GM12878 (cell line): Measurements from ENCODE around the gene KRAS. TPM values are rescaled to one million over a fixed set of nuclear protein-coding genes. Genes with fewer than 3 reads are reported as not detected.

Source experiments
- ATAC-seq: fragments of 200-7000 bp; cut with Tn5 transposase; 3 replicates; pipeline ENCODE4 v1.9.1; 2020; ENCODE audit warnings: mild to moderate bottlenecking, moderate library complexity
- BruUV-seq: library from RNA; stranded (reverse); fragments of 400-500 nt; replicated peaks from 2 replicates; lab custom pipeline; 2021; lab: Mats Ljungman, UMichigan
- CTCF ChIA-PET: fragments of 300-600 bp; sonication (Branson Sonifier 250); formaldehyde crosslinking; extraction: SDS; loops from one replicate; lab custom pipeline; 2021; ENCODE audit warnings: inconsistent platforms; lab: Yijun Ruan, JAX
- POLR2A ChIA-PET: fragments of 350-600 bp; formaldehyde crosslinking; extraction: SDS; loops from one replicate; lab custom pipeline; 2021; ENCODE audit warnings: inconsistent platforms; lab: Charles Lee
- RAD21 ChIA-PET: fragments of 300-600 bp; sonication (Branson Sonifier 250); formaldehyde crosslinking; loops from one replicate; lab custom pipeline; 2023; ENCODE audit warnings: antibody characterized with exemption; ENCODE audit not compliant: unreplicated experiment; lab: Charles Lee
- SMC1A ChIA-PET: fragments of 300-600 bp; sonication (Branson Sonifier 250); formaldehyde crosslinking; loops from one replicate; lab custom pipeline; 2023; ENCODE audit not compliant: unreplicated experiment, uncharacterized antibody; lab: Charles Lee
- DNase-seq: peaks from one replicate; pipeline ENCODE4 v3.0.0-alpha.2; 2011; ENCODE audit warnings: low read depth, low spot score
- FAIRE-seq: peaks from 3 replicates; lab custom pipeline; 2011; peaks lifted over from hg19 to GRCh38; lab: Jason Lieb, UNC
- H2AFZ ChIP-seq: 2 replicates; pipeline ENCODE4 v1.6.0; 2011; ENCODE audit warnings: low read depth, low read length, control low read depth; ENCODE audit not compliant: control insufficient read depth
- H3K27ac ChIP-seq: 2 replicates; pipeline ENCODE4 v1.5.1; 2011; ENCODE audit warnings: control low read depth; ENCODE audit not compliant: control insufficient read depth, insufficient read depth
- H3K27me3 ChIP-seq, 2 experiments: replicated peaks in 1 of 2; 2 replicates each; pipeline versions ENCODE4 v1.6.0 to v1.6.1; 2011; ENCODE audit warnings: low read length in 1 of 2; ENCODE audit not compliant: control insufficient read depth in 2 of 2, insufficient read depth in 2 of 2
- H3K36me3 ChIP-seq, 2 experiments: 2 replicates each; pipeline ENCODE4 v1.5.1; 2011; ENCODE audit warnings: low read length in 1 of 2; ENCODE audit not compliant: control insufficient read depth in 2 of 2, insufficient read depth in 2 of 2
- H3K4me1 ChIP-seq: 2 replicates; pipeline ENCODE4 v1.6.1; 2011; ENCODE audit warnings: mild to moderate bottlenecking, low read length, moderate library complexity, mixed read lengths; ENCODE audit not compliant: control insufficient read depth, insufficient read depth
- H3K4me2 ChIP-seq: 2 replicates; pipeline ENCODE4 v1.6.0; 2011; ENCODE audit warnings: control low read depth; ENCODE audit not compliant: control insufficient read depth, insufficient read depth
- H3K4me3 ChIP-seq: fragments of 200-600 bp; sonication (generic); 2 replicates; pipeline ENCODE4 v1.5.1; 2016
- H3K79me2 ChIP-seq: 2 replicates; pipeline ENCODE4 v1.6.0; 2011; ENCODE audit warnings: low read length; ENCODE audit not compliant: control insufficient read depth, insufficient read depth
- H3K9ac ChIP-seq: 2 replicates; pipeline ENCODE4 v1.8.0; 2011; ENCODE audit warnings: low read length, control low read depth, mixed read lengths; ENCODE audit not compliant: control insufficient read depth, insufficient read depth
- H3K9me3 ChIP-seq: replicated peaks from 3 replicates; pipeline ENCODE4 v1.5.1; 2011; ENCODE audit warnings: mild to moderate bottlenecking, low read length; ENCODE audit not compliant: control insufficient read depth, insufficient read depth
- H4K20me1 ChIP-seq: 2 replicates; pipeline ENCODE4 v1.6.0; 2011; ENCODE audit not compliant: control insufficient read depth, insufficient read depth
- ASH2L ChIP-seq: fragments of 300-600, 200-600 bp; sonication (generic); IDR thresholded peaks from 2 replicates; pipeline ENCODE4 v1.6.1; 2017; ENCODE audit warnings: low read depth, mild to moderate bottlenecking, borderline replicate concordance
- BMI1 ChIP-seq: fragments of 450-650 bp; IDR thresholded peaks from 2 replicates; pipeline ENCODE4 v1.6.1; 2016; ENCODE audit warnings: mild to moderate bottlenecking, moderate library complexity, borderline replicate concordance
- CBX3 ChIP-seq: fragments of 200-600 bp; sonication (generic); IDR thresholded peaks from 2 replicates; pipeline ENCODE4 v1.6.1; 2016; ENCODE audit warnings: low read depth, borderline replicate concordance
- CHD1 ChIP-seq: IDR thresholded peaks from 2 replicates; pipeline ENCODE4 v1.6.1; 2012; ENCODE audit warnings: low read depth, low read length, improper control_type of control experiment
- CHD2 ChIP-seq: IDR thresholded peaks from 2 replicates; pipeline ENCODE4 v1.6.1; 2011; ENCODE audit warnings: low read depth, low read length, improper control_type of control experiment, borderline replicate concordance
- KLF5 ChIP-seq: fragments of 450-650 bp; IDR thresholded peaks from 2 replicates; pipeline ENCODE4 v1.6.1; 2014; ENCODE audit warnings: mild to moderate bottlenecking; ENCODE audit not compliant: partially characterized antibody
- MTA3 ChIP-seq: IDR thresholded peaks from 2 replicates; pipeline ENCODE4 v1.6.1; 2012; ENCODE audit warnings: low read length, inconsistent platforms, borderline replicate concordance
- MYC ChIP-seq: IDR thresholded peaks from 2 replicates; pipeline ENCODE4 v1.6.1; 2011; ENCODE audit warnings: mild to moderate bottlenecking, low read length, moderate library complexity, inconsistent platforms; ENCODE audit not compliant: insufficient read depth, insufficient replicate concordance, insufficient read length, severe bottlenecking
- NFIC ChIP-seq: IDR thresholded peaks from 2 replicates; pipeline ENCODE4 v1.6.1; 2012; ENCODE audit warnings: low read depth, mild to moderate bottlenecking, inconsistent platforms, low read length, moderate library complexity
- RB1 ChIP-seq: fragments of 450-650 bp; formaldehyde crosslinking; IDR thresholded peaks from 2 replicates; pipeline ENCODE4 v1.6.1; 2017; ENCODE audit warnings: mild to moderate bottlenecking, borderline replicate concordance
- RUNX3 ChIP-seq: IDR thresholded peaks from 2 replicates; pipeline ENCODE4 v1.6.1; 2012; ENCODE audit warnings: low read length, inconsistent platforms
- TARDBP ChIP-seq: IDR thresholded peaks from 2 replicates; pipeline ENCODE4 v1.6.1; 2016; ENCODE audit warnings: borderline replicate concordance
- ZBED1 ChIP-seq: IDR thresholded peaks from 2 replicates; pipeline ENCODE4 v1.6.1; 2016; ENCODE audit warnings: borderline replicate concordance
- ZSCAN29 ChIP-seq: fragments of 450-650 bp; IDR thresholded peaks from 2 replicates; pipeline ENCODE4 v1.6.1; 2017; ENCODE audit warnings: mild to moderate bottlenecking, moderate library complexity
- in situ Hi-C: fragments of 300-500 bp; cut with MboI; formaldehyde crosslinking; loops from 9 replicates; pipeline ENCODE4 v1.14.3; 2018; ENCODE audit warnings: mixed read lengths
- intact Hi-C: fragments of 100-400 bp; cut with micrococcal nuclease; formaldehyde crosslinking; loops from one replicate; pipeline ENCODE4 v1.14.2; 2022; ENCODE audit not compliant: unreplicated experiment
- polyA plus RNA-seq, 11 experiments: library from polyadenylated mRNA; depleted of rRNA in 4 of 11; unstranded in 6 of 11; stranded (reverse) in 5 of 11; fragments of >200 nt; fragmentation: Nextera tagmentation in 4 of 11; fragmentation: Illumina TruSeq in 1 of 11; extraction: Ambion mirVana in 4 of 11; extraction: Trizol in 1 of 11; gene quantifications; 1 replicate in 1 of 11; 2 replicates in 10 of 11; pipeline versions ENCODE4 v1.2.1 to v1.2.3, GENCODE V29; 2011 to 2016; ENCODE audit warnings: inconsistent platforms in 2 of 11, missing spikeins in 2 of 11, low read depth in 1 of 11
- total RNA-seq, 4 experiments: library from RNA; depleted of rRNA in 3 of 4; stranded (reverse); fragments of >200 nt in 3 of 4; fragmentation: Illumina TruSeq in 1 of 4; extraction: Trizol in 1 of 4; gene quantifications; 2 replicates each; pipeline versions ENCODE4 v1.2.1 to v1.2.3, GENCODE V29; 2013 to 2021
- TF ChIP-seq, protein P1 (sequence below): fragments of 450-650 bp; IDR thresholded peaks from 2 replicates; pipeline ENCODE4 v1.6.1; 2017; ENCODE audit warnings: low read depth, mild to moderate bottlenecking, moderate library complexity
- TF ChIP-seq, protein P2 (sequence below): IDR thresholded peaks from 2 replicates; pipeline ENCODE4 v1.6.1; 2012; ENCODE audit warnings: low read depth, low read length, improper control_type of control experiment
- TF ChIP-seq, protein P3 (sequence below): IDR thresholded peaks from 2 replicates; pipeline ENCODE4 v1.6.1; 2012; ENCODE audit warnings: improper control_type of control experiment, low read depth, low read length; ENCODE audit not compliant: insufficient replicate concordance
- TF ChIP-seq, protein P4 (sequence below): IDR thresholded peaks from 2 replicates; pipeline ENCODE4 v1.6.1; 2011; ENCODE audit warnings: borderline replicate concordance, low read depth, mild to moderate bottlenecking, moderate library complexity, low read length; ENCODE audit not compliant: insufficient read depth, poor library complexity, severe bottlenecking

Gene KRAS
- total and polyA plus RNA-seq, 10 of the 15 experiments (the other 5 are each of a cell fraction or from before 2014, with no cell fraction given), result 3.1 to 23.8 (median 8.0) TPM

DNA sequence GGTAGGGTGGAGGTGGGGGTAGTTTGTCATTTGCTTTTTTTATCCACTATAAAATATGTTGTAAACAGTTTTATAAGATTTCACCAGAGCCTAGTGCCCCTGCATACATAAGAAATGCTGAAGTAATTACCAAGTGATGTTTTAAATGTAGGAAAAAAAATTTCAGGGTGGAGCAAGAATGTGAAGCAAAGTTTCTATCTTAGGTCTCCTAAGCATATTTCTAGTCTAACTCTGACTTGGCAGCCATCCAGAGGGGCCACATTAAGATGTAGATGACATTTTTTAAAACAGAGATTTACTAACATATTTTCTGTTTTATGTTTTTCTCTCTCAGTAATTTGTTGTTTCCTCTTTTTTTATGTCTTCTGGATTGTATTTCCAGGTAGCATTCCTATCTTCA is 15.8 kb upstream of the KRAS start:
- no peaks in the 10 kb centered on the region for H3K36me3 ChIP-seq
- DNase-seq (no peak), FAIRE-seq (no peak), ATAC-seq (no peak)
- H3K4me2 ChIP-seq, result no peak overlapping the region
- POLR2A ChIA-PET, result no interaction called here
- no peaks in the 10 kb centered on the region for H3K27me3 ChIP-seq
- H4K20me1 ChIP-seq, result no peaks in the 10 kb centered on the region
- no peaks in the 10 kb centered on the region for H3K9me3 ChIP-seq
- no peak overlapping the region for H2AFZ ChIP-seq
- CTCF ChIA-PET, result no interaction called here
- peaks cover 24% of the 10 kb centered on the region for H3K4me1 ChIP-seq
- BruUV-seq, result no TSS peak
- no peak overlapping the region for H3K27ac ChIP-seq
- RAD21 ChIA-PET, result no interaction called here
- SMC1A ChIA-PET, result interaction anchor here (0.6 to 0.9 kb wide), 2 partner anchors 9 to 95 kb away, joined by 3 read pairs; no protein-coding TSS in a partner anchor
- no peak overlapping the region for H3K9ac ChIP-seq
- no peaks in the 10 kb centered on the region for H3K79me2 ChIP-seq
- no peak overlapping the region for H3K4me3 ChIP-seq
- in situ Hi-C loops, result no loop called here
- TF ChIP-seq MYC (no peak), CHD1 (no peak), RB1 (no peak), ZSCAN29 (no peak), CBX3 (no peak), TARDBP (no peak), KLF5 (no peak), CHD2 (no peak), RUNX3 (no peak), NFIC (no peak), ZBED1 (no peak), BMI1 (no peak), MTA3 (no peak), ASH2L (no peak)
- TF ChIP-seq, protein P1, sequence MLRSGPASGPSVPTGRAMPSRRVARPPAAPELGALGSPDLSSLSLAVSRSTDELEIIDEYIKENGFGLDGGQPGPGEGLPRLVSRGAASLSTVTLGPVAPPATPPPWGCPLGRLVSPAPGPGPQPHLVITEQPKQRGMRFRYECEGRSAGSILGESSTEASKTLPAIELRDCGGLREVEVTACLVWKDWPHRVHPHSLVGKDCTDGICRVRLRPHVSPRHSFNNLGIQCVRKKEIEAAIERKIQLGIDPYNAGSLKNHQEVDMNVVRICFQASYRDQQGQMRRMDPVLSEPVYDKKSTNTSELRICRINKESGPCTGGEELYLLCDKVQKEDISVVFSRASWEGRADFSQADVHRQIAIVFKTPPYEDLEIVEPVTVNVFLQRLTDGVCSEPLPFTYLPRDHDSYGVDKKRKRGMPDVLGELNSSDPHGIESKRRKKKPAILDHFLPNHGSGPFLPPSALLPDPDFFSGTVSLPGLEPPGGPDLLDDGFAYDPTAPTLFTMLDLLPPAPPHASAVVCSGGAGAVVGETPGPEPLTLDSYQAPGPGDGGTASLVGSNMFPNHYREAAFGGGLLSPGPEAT, result no peak
- TF ChIP-seq, protein P2, sequence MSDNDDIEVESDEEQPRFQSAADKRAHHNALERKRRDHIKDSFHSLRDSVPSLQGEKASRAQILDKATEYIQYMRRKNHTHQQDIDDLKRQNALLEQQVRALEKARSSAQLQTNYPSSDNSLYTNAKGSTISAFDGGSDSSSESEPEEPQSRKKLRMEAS, result no peak
- TF ChIP-seq, protein P3, sequence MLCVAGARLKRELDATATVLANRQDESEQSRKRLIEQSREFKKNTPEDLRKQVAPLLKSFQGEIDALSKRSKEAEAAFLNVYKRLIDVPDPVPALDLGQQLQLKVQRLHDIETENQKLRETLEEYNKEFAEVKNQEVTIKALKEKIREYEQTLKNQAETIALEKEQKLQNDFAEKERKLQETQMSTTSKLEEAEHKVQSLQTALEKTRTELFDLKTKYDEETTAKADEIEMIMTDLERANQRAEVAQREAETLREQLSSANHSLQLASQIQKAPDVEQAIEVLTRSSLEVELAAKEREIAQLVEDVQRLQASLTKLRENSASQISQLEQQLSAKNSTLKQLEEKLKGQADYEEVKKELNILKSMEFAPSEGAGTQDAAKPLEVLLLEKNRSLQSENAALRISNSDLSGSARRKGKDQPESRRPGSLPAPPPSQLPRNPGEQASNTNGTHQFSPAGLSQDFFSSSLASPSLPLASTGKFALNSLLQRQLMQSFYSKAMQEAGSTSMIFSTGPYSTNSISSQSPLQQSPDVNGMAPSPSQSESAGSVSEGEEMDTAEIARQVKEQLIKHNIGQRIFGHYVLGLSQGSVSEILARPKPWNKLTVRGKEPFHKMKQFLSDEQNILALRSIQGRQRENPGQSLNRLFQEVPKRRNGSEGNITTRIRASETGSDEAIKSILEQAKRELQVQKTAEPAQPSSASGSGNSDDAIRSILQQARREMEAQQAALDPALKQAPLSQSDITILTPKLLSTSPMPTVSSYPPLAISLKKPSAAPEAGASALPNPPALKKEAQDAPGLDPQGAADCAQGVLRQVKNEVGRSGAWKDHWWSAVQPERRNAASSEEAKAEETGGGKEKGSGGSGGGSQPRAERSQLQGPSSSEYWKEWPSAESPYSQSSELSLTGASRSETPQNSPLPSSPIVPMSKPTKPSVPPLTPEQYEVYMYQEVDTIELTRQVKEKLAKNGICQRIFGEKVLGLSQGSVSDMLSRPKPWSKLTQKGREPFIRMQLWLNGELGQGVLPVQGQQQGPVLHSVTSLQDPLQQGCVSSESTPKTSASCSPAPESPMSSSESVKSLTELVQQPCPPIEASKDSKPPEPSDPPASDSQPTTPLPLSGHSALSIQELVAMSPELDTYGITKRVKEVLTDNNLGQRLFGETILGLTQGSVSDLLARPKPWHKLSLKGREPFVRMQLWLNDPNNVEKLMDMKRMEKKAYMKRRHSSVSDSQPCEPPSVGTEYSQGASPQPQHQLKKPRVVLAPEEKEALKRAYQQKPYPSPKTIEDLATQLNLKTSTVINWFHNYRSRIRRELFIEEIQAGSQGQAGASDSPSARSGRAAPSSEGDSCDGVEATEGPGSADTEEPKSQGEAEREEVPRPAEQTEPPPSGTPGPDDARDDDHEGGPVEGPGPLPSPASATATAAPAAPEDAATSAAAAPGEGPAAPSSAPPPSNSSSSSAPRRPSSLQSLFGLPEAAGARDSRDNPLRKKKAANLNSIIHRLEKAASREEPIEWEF, result no peak
- TF ChIP-seq, protein P4, sequence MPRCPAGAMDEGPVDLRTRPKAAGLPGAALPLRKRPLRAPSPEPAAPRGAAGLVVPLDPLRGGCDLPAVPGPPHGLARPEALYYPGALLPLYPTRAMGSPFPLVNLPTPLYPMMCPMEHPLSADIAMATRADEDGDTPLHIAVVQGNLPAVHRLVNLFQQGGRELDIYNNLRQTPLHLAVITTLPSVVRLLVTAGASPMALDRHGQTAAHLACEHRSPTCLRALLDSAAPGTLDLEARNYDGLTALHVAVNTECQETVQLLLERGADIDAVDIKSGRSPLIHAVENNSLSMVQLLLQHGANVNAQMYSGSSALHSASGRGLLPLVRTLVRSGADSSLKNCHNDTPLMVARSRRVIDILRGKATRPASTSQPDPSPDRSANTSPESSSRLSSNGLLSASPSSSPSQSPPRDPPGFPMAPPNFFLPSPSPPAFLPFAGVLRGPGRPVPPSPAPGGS, result no peak
- intact Hi-C loops, result no loop called here
